ENCODE results near the gene GCGR.
A peak's percentile ranks its signal among the peaks of the same experiment; 100 is the strongest.
"Not testable (repeated sequence)": the region's sequence is repeated elsewhere in the genome, so short reads cannot be mapped to it uniquely, and the experiment has no call there.

The GCGR gene

DNA sequence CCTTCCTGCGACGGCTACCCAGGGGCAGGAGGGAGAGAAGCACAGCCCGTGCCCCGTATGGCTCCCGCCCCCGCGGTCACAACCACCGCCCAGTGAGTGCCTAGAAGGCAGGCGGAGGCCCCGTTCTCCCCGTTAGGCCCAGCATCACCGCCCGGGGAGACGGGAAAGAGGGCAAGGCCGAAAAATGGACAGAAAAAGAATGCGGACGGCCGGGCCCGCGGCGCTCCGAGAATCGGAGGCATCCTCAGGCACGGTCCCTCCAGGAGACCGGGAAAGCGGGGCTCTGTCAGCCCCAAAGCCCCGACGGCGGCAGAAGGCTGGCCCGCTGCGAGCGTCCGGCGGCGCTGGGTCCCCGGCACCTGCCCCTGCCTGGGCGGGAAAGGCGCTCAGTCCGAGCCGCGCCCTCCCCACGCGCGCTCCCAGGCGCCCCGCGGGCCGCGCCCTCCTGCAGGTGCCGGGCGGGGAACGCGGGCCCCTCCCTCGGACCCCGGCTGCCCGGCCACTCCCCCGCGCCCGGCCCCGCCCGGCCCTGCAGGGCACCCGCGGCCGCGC is 28.7 kb downstream of the GCGR start:
- no peak for DNase-seq (ENCODE audit: low spot score)

DNA sequence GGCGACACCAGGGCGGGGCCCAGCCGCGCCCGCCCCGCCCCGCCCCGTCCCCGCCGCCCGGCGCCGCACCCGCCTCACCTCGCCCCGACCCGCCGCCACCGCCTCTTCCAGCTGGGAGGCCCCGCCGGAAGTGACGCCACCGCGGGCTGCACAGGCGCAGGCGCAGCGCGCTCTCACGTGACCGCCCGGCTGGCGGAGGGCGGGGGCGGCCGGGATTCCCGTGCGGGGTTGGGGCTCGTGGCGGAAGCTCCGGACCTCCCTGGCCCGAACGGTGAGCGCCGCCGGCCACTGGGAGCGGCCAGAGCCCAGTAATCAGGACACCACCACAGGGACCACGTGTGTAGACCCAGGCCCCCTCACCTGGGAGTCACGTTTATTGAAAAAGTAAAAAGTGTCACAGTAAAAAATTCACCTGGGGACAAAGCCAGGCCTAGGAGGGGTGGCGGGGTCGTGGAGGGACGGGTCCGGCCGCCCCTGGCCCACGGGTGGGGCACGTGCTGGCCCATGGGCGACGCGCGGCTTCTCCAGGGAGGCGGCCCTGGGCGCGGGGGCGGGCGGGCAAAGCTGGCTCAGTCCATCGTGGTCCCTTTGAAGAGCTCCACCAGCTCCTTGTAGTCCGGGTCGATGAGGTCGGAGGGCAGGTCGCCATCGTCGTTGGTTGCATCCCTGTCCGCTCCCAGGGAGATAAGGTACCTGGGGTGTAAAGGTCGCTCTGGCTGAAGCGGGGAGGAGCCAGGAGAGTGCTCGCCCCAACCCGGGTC is 29.4 kb downstream of the GCGR start, which contains the start of gene MCRIP1:
TSS of gene MCRIP1 (minus strand) at position 132 of the 761 bp plus-strand sequence. CDS start 8,785 bp downstream, outside the sequence.
- peak; percentile 95 for DNase-seq (ENCODE audit: low spot score)

DNA sequence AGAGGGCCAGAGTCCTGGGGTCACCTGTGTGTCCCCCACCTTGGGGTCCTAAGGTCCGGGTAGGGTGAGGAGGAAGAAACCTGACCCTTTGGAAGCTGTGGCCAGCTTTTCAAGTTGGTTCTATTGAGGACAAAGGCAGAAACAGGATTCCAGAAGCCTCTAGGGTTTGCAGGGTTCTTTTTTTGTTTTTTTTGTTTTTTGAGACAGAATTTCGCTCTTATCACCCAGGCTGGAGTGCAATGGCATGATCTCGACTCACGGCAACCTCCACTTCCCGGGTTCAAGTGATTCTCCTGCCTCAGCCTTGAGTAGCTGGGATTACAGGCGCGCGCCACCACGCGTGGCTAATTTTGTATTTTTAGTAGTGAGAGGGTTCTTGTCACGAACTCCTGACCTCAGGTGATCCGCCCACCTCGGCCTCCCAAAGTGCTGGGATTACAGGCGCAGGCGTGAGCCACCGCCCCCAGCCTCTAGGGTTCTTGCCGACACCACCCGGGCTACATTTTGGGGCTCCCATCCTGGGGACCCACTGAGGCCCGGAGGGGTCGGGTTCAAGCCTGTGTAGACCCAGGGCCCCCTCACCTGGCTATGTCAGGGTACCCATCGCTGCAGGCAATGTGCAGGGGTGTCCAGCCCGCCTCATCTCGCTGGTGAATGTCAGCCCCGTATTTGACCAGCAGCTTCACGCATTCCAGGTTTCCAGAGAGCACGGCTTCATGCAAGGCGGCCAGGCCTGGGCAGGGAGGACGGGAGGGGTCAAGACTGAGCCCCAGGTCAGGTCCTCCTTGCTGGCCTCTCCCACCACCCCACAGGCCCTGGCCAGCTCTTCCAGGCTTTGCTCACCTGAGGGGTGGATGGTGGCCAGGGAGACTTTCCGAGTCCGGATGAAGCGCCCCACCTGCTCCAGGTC is 30.2 kb downstream of the GCGR start:
- no peak for DNase-seq (ENCODE audit: low spot score)

DNA sequence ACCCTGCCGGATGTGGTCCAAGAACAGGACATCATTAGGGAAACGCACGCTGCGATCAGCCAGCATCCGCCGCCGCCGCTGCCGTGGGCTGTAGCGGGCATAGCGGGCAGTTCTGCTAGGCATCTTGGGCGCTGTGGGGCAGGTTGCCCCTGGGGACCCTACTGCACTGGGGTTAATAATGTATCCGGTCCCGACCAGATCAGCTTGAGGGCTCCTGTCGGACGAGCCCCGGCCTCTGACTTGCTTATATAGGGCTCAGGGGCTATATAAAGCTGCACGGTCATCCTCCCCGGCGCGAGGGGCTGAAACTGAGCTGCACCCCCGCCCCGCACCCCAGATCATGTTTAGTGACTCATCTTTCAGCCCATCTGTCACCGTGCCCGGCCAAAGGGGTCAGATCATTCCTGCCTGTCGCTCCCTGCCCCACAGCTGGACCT is 30.9 kb downstream of the GCGR start, which contains the start of gene PPP1R27:
TSS of gene PPP1R27 (minus strand) at position 220 of the 437 bp plus-strand sequence. CDS start at position 123, 97 bp downstream.
- no peak for DNase-seq (ENCODE audit: low spot score)

DNA sequence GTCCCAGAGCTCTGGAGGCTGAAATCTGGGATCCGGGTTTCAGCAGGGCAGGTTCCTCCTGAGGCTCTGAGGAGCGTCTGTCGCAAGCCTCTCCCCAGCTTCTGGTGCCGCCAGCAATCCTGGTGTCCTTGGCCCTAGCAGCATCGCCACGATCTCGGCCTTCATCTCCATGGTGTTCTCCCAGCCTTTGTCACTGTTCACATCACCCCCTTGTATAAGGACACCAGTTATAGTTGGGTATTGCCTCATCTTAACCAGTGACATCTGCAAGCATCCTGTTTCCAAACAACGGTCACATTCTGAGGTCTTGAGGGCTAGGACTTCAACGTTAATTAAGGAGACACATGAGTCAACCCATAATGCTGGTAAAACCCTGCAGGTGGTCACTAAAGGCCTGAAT is 33.7 kb downstream of the GCGR start:
- no peak for DNase-seq (ENCODE audit: low spot score)

DNA sequence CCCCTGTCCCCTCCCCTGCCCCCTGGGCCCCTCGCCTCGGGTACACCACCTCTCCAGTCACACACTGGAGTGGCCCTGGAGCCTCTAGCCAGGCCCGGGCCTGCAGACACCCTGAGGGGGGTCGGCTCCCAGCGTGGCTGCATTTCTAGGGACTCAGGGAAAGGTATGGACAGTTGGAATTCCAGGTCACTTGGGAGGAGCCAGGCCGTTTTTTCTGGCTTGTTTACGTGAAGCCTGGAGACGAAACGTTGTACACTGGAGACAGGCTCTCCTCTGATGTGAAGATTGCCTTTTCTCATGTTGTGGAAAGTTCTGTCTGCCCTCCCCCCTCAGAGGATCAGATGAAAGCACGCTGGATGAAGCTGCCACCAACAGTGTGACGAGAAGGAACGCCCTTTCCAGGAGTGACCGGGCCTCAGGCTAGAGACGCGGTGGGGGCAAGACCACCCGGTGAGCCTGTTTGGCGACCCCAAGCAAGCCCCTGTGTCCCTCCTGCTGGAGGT is 34.9 kb downstream of the GCGR start:
- no peak for DNase-seq (ENCODE audit: low spot score)

DNA sequence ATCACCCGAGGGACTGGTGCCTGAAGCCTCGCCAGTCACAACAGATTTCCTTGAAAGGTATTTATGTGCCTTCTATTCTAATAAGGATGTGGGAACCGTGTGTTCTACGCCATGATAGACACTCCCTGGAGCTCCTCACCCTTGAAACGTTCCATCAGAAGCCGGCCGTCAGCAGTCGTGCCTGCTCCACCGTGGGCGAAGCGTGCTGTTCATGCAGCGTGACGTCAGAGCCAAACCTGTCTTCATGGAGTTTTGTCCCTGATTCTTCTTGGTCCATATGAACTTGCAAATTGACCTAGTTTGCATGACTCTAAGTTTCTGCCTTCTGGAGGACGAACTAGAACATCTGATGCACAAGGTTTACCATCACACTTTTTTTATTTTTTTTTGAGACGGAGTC is 35.4 kb downstream of the GCGR start:
- DNase-seq (ENCODE audit: low spot score) = no peak

DNA sequence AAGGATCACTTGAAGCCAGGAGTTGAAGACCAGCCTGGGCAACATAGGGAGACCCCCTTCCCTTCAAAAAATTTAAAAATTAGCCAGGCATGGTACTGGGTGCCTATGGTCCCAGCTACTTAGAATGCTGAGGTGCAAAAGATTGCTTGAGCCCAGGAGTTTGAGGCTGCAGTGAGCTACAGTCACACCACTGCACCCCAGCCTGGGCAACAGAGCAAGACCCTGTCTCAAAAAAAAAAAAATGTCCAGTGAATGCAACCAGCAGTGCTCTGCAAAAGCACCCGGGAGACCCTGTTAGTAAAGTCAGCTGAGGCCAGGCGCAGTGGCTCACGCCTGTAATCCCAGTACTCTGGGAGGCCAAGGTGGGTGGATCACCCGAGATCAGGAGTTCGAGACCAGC is 36.1 kb downstream of the GCGR start:
- DNase-seq (ENCODE audit: low spot score) = not testable (repeated sequence)

DNA sequence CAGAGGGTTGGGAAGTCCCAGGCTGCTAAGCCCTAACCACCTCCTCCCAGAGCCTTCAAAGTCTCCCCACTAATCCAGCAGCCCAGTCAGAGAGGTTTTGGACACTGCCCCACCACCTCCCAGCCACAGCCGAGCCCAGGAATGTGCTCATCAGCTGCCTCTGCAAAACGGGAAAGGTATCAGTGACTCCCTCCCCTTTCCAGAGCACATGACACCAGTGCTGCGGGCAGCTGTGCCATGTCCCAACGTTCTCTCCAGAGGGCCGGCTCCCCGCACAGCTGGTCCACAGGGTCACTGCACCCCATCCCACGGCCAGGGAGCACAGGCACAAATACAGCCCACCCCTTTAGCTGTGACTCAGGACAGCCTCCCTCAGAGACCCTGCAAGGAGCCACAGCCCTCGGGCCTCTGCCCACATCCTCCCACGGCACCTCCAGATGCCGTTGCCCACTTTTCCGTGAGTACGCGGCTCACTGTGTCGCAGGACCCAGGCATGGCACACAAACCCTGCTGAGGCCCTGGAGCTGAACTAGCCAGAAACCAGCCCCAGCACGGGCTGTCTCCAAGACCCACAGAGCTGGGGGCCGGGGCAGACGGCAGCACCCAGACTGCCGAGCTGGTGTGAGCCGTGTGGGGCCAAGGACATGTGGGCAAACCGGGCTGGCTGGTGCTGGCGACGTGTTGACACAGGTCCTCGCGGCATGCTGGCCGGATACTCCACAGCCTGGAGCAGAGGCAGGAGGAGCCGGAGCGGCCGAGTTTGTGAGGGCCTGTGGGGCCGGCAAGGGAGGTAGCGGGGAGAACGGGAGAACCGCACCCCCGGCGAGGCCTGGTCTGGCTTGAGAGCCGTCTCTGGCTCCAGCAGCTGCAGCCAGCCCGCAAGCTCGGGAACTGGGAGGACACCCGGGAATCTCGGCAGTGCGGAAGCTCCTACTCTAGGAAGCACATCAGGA is 37.2 kb downstream of the GCGR start:
- no peak for DNase-seq (ENCODE audit: low spot score)

DNA sequence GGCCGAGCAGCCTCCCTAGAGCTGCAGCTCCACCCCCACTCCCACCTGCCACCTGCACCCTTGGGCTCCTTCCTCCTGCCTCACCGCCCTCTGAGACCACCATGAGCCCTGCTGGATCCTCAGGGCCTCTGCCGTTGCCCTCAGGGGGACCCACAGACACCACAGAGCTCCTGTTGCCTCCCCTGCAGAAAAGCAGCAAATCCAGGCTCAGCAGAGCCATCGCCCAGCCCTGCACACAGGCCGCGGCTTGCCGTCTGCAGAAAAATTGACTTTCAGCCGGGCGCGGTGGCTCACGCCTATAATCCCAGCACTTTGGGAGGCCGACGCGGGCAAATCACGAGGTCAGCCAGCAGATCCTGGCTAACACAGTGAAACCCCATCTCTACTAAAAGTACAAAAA is 37.9 kb downstream of the GCGR start:
- DNase-seq (ENCODE audit: low spot score) = no peak

DNA sequence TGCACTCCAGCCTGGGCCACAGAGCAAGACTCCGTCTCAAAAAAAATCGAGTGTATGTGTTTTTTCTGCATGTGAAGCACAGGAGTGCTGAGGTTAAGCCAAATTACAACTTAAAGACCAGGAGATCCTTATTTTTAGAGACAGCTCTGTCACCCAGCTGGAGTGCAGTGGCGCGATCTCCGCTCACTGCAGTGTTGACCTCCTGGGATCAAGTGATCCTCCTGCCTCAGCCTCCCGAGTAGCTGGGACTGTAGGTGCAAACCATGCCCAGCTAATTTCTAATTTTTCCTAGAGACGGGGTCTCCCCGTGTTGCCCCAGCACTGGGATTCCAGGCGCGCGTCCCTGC is 38.4 kb downstream of the GCGR start:
- no peak for DNase-seq (ENCODE audit: low spot score)

DNA sequence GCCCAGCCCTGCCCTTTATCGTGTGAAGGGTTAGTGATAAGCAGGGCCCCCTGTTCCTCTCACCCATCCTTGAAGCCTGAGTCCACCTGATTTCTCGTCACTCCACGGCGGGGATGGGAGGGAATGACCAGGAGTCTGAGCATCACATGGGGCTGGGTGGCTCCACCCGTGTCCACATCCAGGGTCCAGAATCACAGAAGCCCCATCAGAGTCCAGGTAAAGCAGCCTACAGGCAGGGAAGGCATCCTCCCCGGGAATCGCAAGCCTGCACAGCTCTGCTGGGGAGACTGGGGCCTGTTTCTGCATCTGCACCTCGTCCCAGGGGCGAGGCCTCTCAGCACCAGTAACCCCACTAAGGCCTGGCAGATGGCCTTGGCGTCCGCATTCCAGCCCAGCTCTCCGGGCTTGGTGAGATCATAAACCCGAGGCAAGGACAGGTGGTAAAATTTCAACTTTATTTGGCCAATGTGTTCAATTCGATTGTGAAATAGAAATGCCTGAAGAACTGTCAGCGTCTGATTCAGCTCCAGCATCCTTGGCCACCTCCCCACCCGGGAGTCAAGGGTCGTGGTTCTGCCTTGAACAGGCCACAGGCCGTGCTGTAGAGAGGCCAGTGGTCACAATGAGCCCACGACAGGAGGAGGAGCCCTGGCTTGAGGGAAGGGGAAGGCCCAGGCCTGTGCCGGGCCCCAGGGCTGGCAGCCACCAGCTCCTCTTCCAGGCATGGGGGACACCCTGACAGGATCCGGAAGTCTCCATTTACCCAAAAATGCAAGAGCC is 39.0 kb downstream of the GCGR start:
- no peak for DNase-seq (ENCODE audit: low spot score)

DNA sequence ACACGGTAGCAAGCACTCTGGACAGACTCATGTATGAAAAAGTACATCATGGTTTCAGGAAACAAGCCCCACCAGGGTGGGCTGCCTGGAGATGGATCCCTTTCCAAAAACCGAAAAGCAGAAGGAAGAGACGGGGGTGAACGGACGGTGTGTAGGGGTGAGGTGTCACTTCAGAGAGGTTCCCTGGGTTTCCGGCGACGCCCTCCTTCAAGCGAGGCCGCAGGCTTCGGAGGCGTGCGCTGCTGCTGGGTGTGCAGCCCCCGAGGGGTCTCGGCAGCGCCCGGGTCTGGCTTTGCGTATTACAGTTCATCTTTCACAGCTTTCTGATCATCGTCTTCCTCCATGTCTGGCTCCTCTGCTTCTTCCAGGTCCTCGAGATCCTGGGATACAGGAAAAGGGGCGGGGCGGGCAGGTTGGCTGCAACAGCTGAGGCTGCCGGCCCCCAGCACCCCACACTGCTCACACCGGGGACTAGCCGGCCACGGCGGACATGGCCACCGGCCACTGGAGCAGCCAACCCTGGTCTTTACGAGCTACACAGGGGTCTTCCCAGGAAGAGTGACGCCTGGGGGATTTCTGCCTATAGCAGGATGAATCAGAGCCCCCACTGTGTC is 39.9 kb downstream of the GCGR start:
- DNase-seq (ENCODE audit: low spot score) = no peak

DNA sequence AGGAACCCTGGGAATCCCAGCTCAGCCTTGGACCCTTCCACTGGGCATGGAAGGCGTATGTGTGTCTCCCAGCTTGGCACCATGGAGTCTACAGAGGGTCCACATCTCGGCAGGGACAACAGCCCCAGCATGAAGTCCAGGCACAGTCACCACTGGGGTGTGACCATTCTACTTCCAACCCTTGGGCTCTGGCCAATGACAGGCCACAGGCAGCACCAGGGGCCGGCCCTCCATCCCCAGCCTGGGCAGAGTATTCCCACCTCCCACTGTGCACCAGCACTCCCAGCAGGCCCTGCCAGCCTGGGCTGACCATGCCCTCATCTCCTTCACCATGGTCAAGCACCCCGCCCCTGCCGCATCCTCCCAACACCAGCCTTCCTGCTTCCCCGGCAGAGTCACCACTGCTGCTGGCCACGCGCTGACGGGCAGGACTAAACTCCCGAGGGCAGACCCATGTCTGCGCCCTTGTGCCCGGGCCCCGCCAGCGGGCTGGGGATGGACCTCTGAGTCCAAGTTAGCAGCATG is 40.4 kb downstream of the GCGR start:
- no peak for DNase-seq (ENCODE audit: low spot score)

DNA sequence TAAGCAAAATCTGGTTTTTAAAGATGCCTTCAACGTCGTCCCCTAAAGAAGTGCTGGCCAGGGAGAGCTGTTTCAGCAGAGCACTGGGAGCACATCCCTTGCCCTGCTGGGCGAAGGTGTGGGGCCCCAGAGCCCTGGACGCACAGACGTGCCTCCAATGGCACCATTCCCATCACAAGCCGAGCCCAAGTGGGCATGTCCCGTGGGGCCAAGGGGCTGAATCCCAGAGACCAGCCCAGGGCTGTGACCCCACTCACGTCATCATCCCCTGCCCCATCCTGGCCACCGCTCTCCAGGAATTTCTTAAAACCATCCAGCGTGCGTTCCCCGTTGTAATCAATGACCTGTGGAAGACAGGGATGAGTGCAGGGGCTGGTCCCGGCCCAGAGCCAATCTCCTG is 40.9 kb downstream of the GCGR start:
- no peak for DNase-seq (ENCODE audit: low spot score)

DNA sequence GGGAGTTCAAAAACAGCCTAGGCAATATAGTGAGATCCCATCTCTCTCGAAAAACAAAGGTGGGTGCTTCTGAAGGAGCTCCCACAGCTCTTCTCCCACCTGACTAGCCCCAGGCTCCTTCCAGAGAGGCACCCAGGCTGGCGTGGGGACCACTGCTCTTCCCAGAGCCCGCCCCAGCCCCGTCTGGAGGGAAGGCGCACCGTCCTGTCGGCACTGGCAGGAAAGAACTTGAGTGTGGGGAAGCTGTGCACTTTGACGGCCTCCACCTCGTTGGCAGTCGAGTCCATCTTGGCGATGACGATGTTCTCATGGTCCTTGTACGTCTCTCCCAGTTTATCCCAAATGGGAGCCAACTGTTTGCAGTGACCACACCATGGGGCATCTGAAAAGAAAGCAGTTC is 41.4 kb downstream of the GCGR start:
- no peak for DNase-seq (ENCODE audit: low spot score)

DNA sequence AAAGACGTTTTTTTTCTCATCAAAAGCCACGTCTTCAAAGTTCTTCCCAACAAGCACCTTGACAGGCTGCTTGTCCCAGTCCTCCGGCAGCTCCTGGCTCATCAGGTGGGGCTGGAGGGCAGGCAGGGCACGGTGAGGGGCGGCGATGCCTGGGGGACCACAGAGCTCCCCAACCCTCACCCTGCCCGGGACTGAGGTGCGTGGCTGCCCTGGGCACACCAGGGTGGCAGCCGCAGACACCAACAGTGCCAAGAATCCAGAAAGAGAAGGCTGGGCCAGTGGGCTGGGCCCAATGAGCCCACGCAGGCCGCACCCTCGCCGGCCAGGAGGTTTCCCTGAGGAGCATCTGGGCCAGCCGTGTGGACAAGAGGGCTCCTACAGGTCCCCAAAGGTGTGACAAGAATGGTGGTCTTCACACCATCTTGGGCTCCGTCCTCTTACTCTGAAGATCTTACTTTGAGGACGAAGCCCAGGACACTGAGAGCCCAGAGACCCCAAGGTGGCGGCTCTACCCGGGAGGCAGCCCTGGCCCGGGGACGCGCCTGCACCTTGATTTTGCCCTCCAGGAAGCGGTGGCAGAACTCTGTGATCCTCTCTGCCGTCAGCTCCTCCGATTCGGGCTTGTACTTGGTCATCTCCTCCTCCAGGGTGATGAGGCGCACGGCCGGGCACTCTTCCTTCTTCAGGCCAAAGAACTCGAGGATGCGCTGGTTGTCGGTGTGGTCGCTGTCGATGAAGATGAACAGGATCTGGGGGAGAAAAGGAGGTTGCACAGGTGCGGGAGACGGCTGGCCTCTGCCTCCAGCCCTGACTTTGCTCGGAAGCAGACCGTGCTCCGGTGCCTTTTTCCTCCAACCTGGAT is 42.2 kb downstream of the GCGR start:
- no peak for DNase-seq (ENCODE audit: low spot score)

DNA sequence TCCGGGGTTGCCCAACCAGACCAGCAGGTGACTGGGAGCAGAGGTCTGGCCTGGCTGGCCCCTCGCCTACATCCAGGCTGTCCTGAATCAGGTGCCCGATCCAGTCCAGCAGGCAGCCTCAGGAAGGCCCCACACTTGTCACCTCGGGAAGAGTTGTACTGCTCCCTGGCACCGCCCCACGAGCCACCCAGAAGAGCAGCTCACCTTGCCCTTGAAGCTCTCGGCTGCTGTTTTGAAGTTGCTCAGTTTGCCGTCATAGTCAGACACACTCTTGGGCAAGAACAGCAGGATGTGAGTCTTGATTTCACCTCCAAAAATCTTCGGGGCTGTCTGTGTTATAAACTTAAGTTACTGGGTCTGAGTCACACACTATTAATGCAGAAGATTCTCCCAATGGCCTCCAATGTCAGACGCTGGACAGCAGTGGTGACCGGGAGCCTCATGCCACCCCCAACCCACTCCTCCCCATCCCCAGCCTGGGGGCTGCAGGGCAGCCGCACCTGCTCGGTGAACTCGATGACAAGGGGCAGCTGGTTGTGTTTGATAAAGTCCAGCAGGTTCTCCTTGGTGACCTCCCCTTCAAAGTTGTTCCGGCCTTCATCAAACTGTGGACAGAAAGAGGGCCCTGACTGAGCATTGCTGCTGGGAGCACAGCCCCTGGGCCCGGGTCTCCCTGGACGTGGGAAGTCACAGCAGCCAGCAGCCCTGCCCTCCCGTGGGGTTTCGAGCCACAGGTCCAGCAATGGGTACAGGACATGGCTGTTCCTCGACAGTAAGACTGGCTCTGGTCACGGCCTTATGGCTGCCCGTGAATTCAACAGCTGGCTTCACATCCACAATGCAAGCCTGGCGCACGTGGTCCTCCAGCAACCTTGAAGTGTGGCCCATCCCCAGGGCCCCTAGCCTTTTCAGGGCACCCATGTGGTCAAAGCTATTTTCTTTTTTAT is 43.1 kb downstream of the GCGR start:
- DNase-seq (ENCODE audit: low spot score) = no peak

Measured in germinal center (tissue), 1 donor.